BE2C (cell line): ENCODE measurements around the gene TFAP2B. TPM values are rescaled to one million over a fixed set of nuclear protein-coding genes. Genes with fewer than 3 reads are reported as not detected.

ENCODE experiments used
- DNase-seq: peaks from one replicate; pipeline ENCODE4 v3.0.0-alpha.2; 2020
- H3K27me3 ChIP-seq: fragments of 250-450 bp; sonication (Bioruptor Pico); 2 replicates; pipeline ENCODE4 v1.5.1; 2020; ENCODE audit warnings: mild to moderate bottlenecking
- H3K36me3 ChIP-seq: fragments of 250-450 bp; sonication (Bioruptor Pico); 2 replicates; pipeline ENCODE4 v1.5.1; 2020; ENCODE audit warnings: mild to moderate bottlenecking
- H3K4me1 ChIP-seq: fragments of 250-450 bp; sonication (Bioruptor Pico); 2 replicates; pipeline ENCODE4 v1.5.1; 2020
- H3K4me3 ChIP-seq: 2 replicates; pipeline ENCODE4 v1.5.1; 2011; ENCODE audit warnings: low read depth, low read length
- H3K9me3 ChIP-seq: fragments of 250-450 bp; sonication (Bioruptor Pico); 2 replicates; pipeline ENCODE4 v1.5.1; 2020
- CTCF ChIP-seq: IDR thresholded peaks from 2 replicates; pipeline ENCODE4 v1.5.1; 2012; ENCODE audit warnings: mild to moderate bottlenecking, low read depth, low read length
- polyA plus RNA-seq: library from polyadenylated mRNA; unstranded; fragments of >200 nt; gene quantifications from one replicate; pipeline ENCODE4 v1.2.1, GENCODE V29; 2012; ENCODE audit warnings: low read depth, missing spikeins; ENCODE audit not compliant: insufficient read length, insufficient read depth

Gene TFAP2B
- 22.8 TPM for polyA plus RNA-seq

DNA sequence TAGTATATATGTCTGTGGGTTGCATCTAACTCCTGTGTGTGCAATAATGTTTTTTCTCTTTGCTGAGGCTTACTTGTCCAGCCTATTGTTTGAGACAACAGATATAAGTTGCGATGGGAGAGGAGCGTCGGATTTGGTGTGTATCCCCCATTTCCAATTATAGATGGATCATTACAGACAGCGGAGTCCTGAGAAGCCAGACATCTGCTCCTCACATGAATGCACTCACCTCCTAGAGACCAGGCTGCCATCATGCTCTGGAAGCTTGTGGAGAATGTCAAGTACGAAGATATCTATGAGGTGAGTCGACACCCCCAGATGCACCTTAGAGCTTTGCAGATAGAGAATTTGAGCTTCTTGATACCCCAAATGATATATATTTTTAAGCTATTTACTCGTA is at the start of gene TFAP2B:
Gene TFAP2B (plus strand): TSS at position 199 of the 400 bp plus-strand sequence. CDS start 21 bp downstream, at position 220.
- Histone ChIP-seq H3K4me1 (peaks cover 5% of the 10 kb centered on the region; the same call in 1 of the 2 replicates), H3K36me3 (peaks cover 12% of the 10 kb centered on the region), H3K4me3 (peak within 1 kb of the TSS; percentile 83), H3K9me3 (no peaks in the 10 kb centered on the region), H3K27me3 (no peaks in the 10 kb centered on the region)
- peak; percentile 57 for DNase-seq
- TF ChIP-seq CTCF: no peak

GRCh38 chr6:50778696-50779095 is 40.0 kb upstream of the TFAP2B start:
- Histone ChIP-seq H3K4me3 (no peak overlapping the region), H3K4me1 (no peaks in the 10 kb centered on the region), H3K36me3 (no peaks in the 10 kb centered on the region), H3K9me3 (no peaks in the 10 kb centered on the region), H3K27me3 (no peaks in the 10 kb centered on the region)
- no peak for TF ChIP-seq CTCF
- DNase-seq: peak; percentile 18

GRCh38 chr6:50780382-50780781 is 38.3 kb upstream of the TFAP2B start:
- H3K36me3 ChIP-seq: no peaks in the 10 kb centered on the region
- no peaks in the 10 kb centered on the region for H3K27me3 ChIP-seq
- H3K4me1 ChIP-seq: no peaks in the 10 kb centered on the region
- no peak for DNase-seq
- no peak overlapping the region for H3K4me3 ChIP-seq
- no peak for TF ChIP-seq CTCF
- no peaks in the 10 kb centered on the region for H3K9me3 ChIP-seq

- Histone ChIP-seq H3K27me3 (no peaks in the 10 kb centered on the region), H3K4me1 (no peaks in the 10 kb centered on the region), H3K9me3 (no peaks in the 10 kb centered on the region), H3K4me3 (no peak overlapping the region), H3K36me3 (no peaks in the 10 kb centered on the region)
- no peak for DNase-seq
- no peak for TF ChIP-seq CTCF
Observed at GRCh38 chr6:50785921-50786320, 32.8 kb upstream of the TFAP2B start.

DNA sequence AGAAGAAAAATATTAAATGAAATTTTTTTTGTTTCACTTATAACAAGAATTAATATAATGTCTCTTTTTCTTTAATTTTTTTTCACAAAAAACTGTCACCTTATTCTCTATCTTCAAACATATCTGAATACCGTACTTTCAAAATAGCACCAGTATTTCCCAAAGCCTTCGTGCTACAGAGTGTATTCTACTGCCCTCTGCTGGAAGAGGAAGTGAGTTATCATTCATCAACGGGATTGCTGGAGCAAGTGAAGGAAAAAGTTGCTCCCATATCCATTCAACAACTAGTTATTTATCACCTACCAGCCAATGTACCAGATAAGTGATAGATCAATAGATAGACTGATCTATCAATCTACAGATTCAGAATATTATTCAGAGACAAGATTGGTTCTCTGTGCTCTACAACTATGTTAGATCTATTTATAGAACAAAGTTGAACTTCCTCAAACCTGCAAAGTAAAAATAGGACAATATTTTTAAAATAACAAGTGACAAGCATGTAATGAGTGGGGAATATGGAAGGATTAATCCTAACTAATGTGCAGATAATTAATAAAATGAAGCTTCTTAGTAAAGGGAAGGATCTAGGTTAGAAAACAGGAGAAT is 26.7 kb upstream of the TFAP2B start:
- Histone ChIP-seq H3K27me3 (no peaks in the 10 kb centered on the region), H3K4me1 (no peaks in the 10 kb centered on the region), H3K9me3 (no peaks in the 10 kb centered on the region), H3K36me3 (no peaks in the 10 kb centered on the region), H3K4me3 (no peak overlapping the region)
- DNase-seq: peak; percentile 19
- peak; percentile 94 for TF ChIP-seq CTCF

DNA sequence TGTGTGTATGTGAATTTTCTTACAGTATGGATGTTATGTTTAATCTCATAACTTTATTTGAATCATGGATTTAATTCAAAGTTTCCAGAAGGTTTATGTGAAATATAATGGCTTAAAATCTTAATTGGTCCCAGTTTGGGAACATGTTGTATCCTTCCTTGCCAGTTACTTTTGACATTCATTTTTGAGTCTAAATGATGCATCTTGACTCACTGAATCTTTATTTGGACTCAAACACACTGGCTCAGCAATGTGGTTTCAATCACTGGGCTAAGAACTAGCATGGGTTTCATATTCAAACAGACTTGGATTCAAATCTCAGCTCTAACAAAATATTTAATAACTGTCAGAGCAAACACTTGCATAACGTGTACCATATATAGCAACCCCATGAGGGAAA is 25.9 kb upstream of the TFAP2B start:
- Histone ChIP-seq H3K36me3 (no peaks in the 10 kb centered on the region), H3K4me3 (no peak overlapping the region), H3K27me3 (no peaks in the 10 kb centered on the region), H3K4me1 (no peaks in the 10 kb centered on the region), H3K9me3 (no peaks in the 10 kb centered on the region)
- TF ChIP-seq CTCF: no peak
- no peak for DNase-seq
